Thyroid gland (tissue), 4 donors: ENCODE measurements around the gene CYP11A1. TPM values are rescaled to one million over a fixed set of nuclear protein-coding genes. Genes with fewer than 3 reads are reported as not detected.

ENCODE experiments used
- DNase-seq, 2 donors: peaks; one replicate each; pipeline ENCODE4 v3.0.0-alpha.2; 2019
- H3K27ac ChIP-seq, 3 donors: fragments of 200-600 bp; sonication (generic); 1 replicate in 2 of 3; 2 replicates in 1 of 3; pipeline ENCODE4 v1.5.1; 2016 to 2019; ENCODE audit warnings: mild to moderate bottlenecking in 1 of 3, moderate library complexity in 1 of 3
- H3K27me3 ChIP-seq: fragments of 200-600 bp; sonication (generic); one replicate; pipeline ENCODE4 v1.5.1; 2019
- H3K36me3 ChIP-seq, 2 donors: fragments of 200-600 bp; sonication (generic); one replicate each; pipeline ENCODE4 v1.5.1; 2016 to 2019
- H3K4me1 ChIP-seq, 2 donors: fragments of 200-600 bp; sonication (generic); one replicate each; pipeline ENCODE4 v1.5.1; 2017 to 2019
- H3K4me3 ChIP-seq, 3 donors: fragments of 200-600 bp; sonication (generic); replicated peaks in 1 of 3; 1 replicate in 2 of 3; 2 replicates in 1 of 3; pipeline ENCODE4 v1.5.1; 2016; ENCODE audit warnings: mild to moderate bottlenecking in 1 of 3
- H3K9me3 ChIP-seq: fragments of 200-600 bp; sonication (generic); one replicate; pipeline ENCODE4 v1.5.1; 2017
- CTCF ChIP-seq, 6 experiments: fragments of 200-600 bp in 3 of 6; fragments of 450-650 bp in 3 of 6; sonication (generic) in 3 of 6; IDR thresholded peaks; one replicate each; pipeline ENCODE4 v1.5.1; 2016 to 2019; ENCODE audit warnings: antibody characterized with exemption in 6 of 6, mild to moderate bottlenecking in 2 of 6, inconsistent platforms in 1 of 6, moderate library complexity in 1 of 6
- POLR2A ChIP-seq, 2 donors: fragments of 450-650 bp; IDR thresholded peaks; one replicate each; pipeline ENCODE4 v1.6.1; 2017; ENCODE audit warnings: antibody characterized with exemption in 2 of 2, mild to moderate bottlenecking in 2 of 2, moderate library complexity in 1 of 2
- WGBS, 2 donors: methylation state at CpG; one replicate each; pipeline ENCODE4 v1.1.5; 2017; 5-methylcytosine and 5-hydroxymethylcytosine counted together
- intact Hi-C: fragments of 100-400 bp; cut with DNase I; formaldehyde crosslinking; loops from one replicate; pipeline ENCODE4 v1.15.1; 2023
- total RNA-seq, 4 donors: library from RNA; depleted of rRNA; stranded (reverse); fragments of >200 nt; gene quantifications; one replicate each; pipeline ENCODE4 v1.2.3, GENCODE V29; 2016

CYP11A1 gene
- total RNA-seq, 4 donors from 2014 or later = 0.54 to 1.2 (median 0.56) TPM; not detected in 1

GRCh38 chr15:74305687-74306086 lies 61.8 kb downstream of the CYP11A1 start:
- no peaks in the 10 kb centered on the region for H3K36me3 ChIP-seq
- TF ChIP-seq CTCF (IDR thresholded peaks at IDR 0.05) (no peak), POLR2A (IDR thresholded peaks at IDR 0.05) (no peak)
- intact Hi-C loops = loop anchor here (10.0 kb wide), 1 partner anchor 331 kb away; no protein-coding TSS in a partner anchor
- no peaks in the 10 kb centered on the region for H3K27me3 ChIP-seq
- H3K4me1 ChIP-seq = no peaks in the 10 kb centered on the region
- DNase-seq = no peak
- WGBS, 2 donors = 68 to 74% methylated on average over 7 of the region's 7 CpGs
- H3K9me3 ChIP-seq = no peaks in the 10 kb centered on the region
- H3K4me3 ChIP-seq = no peak overlapping the region
- H3K27ac ChIP-seq = no peak overlapping the region

- intact Hi-C loops = loop anchor here (10.0 kb wide), 1 partner anchor 330 kb away; no protein-coding TSS in a partner anchor
- no peaks in the 10 kb centered on the region for H3K27me3 ChIP-seq
- no peaks in the 10 kb centered on the region for H3K36me3 ChIP-seq
- DNase-seq = no peak
- WGBS, 2 donors = 57 to 60% methylated on average over 10 to 12 of the region's 12 CpGs
- no peak overlapping the region for H3K27ac ChIP-seq
- no peak for TF ChIP-seq POLR2A (IDR thresholded peaks at IDR 0.05)
- no peak for TF ChIP-seq CTCF (IDR thresholded peaks at IDR 0.05)
- no peak overlapping the region for H3K4me3 ChIP-seq
- no peaks in the 10 kb centered on the region for H3K9me3 ChIP-seq
- no peaks in the 10 kb centered on the region for H3K4me1 ChIP-seq
Measured at GRCh38 chr15:74304431-74304830, 63.0 kb downstream of the CYP11A1 start.

- DNase-seq = no peak
- Histone ChIP-seq H3K9me3 (no peaks in the 10 kb centered on the region), H3K27ac (no peak overlapping the region), H3K4me3 (no peak overlapping the region), H3K36me3 (no peaks in the 10 kb centered on the region), H3K27me3 (no peaks in the 10 kb centered on the region), H3K4me1 (no peaks in the 10 kb centered on the region)
- intact Hi-C loops = loop anchor here (2.0 to 10.0 kb wide), 2 partner anchors 175 to 329 kb away; no protein-coding TSS in a partner anchor
- TF ChIP-seq POLR2A (IDR thresholded peaks at IDR 0.05) = no peak
- no peak for TF ChIP-seq CTCF (IDR thresholded peaks at IDR 0.05)
- WGBS, 2 donors = 47 to 52% methylated on average over 6 of the region's 6 CpGs
Measured at GRCh38 chr15:74303741-74304309, 63.6 kb downstream of the CYP11A1 start.

- H3K27me3 ChIP-seq = no peaks in the 10 kb centered on the region
Measured at GRCh38 chr15:74302821-74303359, 64.6 kb downstream of the CYP11A1 start.

More at GRCh38 chr15:74302821-74303359, 64.6 kb downstream of the CYP11A1 start:
- H3K4me1 ChIP-seq = no peaks in the 10 kb centered on the region
- TF ChIP-seq CTCF (IDR thresholded peaks at IDR 0.05) (peak; percentile 27 to 64 (median 54)), POLR2A (IDR thresholded peaks at IDR 0.05) (no peak)
- no peaks in the 10 kb centered on the region for H3K9me3 ChIP-seq
- no peak overlapping the region for H3K4me3 ChIP-seq
- 34 to 37% methylated on average over 5 to 6 of the region's 7 CpGs for WGBS, 2 donors
- no peak overlapping the region for H3K27ac ChIP-seq
- H3K36me3 ChIP-seq = no peaks in the 10 kb centered on the region
- intact Hi-C loops = loop anchor here (2.0 to 10.0 kb wide), 2 partner anchors 174 to 328 kb away; no protein-coding TSS in a partner anchor
- DNase-seq = peak; percentile 55 to 58
